Measurements from ENCODE around the gene ARHGAP8.

Gene ARHGAP8

GRCh38 chr22:44822534-44822933 lies 70.2 kb downstream of the ARHGAP8 start:
- Histone ChIP-seq H3K4me3 (replicated peaks; ENCODE audit: insufficient read depth, low read length) (no peak overlapping the region), H3K27me3 (ENCODE audit: insufficient read depth, poor library complexity, severe bottlenecking) (no peaks in the 10 kb centered on the region), H3K27ac (replicated peaks) (no peak overlapping the region)
- TF ChIP-seq CTCF (IDR thresholded peaks at IDR 0.05; ENCODE audit: insufficient read depth, low read length), result no peak
- no peak for TF ChIP-seq SPI1 (IDR thresholded peaks at IDR 0.05; ENCODE audit: borderline replicate concordance, low read depth)
- TF ChIP-seq GABPA (IDR thresholded peaks at IDR 0.05; ENCODE audit: low read depth), result no peak
- no peak for TF ChIP-seq POLR2AphosphoS5 (IDR thresholded peaks at IDR 0.05; ENCODE audit: low read depth)
- no peak for TF ChIP-seq REST (IDR thresholded peaks at IDR 0.05; ENCODE audit: insufficient replicate concordance, low read depth)
- DNase-seq (ENCODE audit: low read depth in 1 of 2, low spot score in 1 of 2), result no peak

- TF ChIP-seq POLR2AphosphoS5 (IDR thresholded peaks at IDR 0.05; ENCODE audit: low read depth), result no peak
- no peak for TF ChIP-seq REST (IDR thresholded peaks at IDR 0.05; ENCODE audit: insufficient replicate concordance, low read depth)
- no peak for TF ChIP-seq SPI1 (IDR thresholded peaks at IDR 0.05; ENCODE audit: borderline replicate concordance, low read depth)
- TF ChIP-seq GABPA (IDR thresholded peaks at IDR 0.05; ENCODE audit: low read depth), result no peak
- TF ChIP-seq CTCF (IDR thresholded peaks at IDR 0.05; ENCODE audit: insufficient read depth, low read length), result no peak
- no peak overlapping the region for H3K4me3 ChIP-seq (replicated peaks; ENCODE audit: insufficient read depth, low read length)
- H3K27ac ChIP-seq (replicated peaks), result no peak overlapping the region
- no peak for DNase-seq (ENCODE audit: low read depth in 1 of 2, low spot score in 1 of 2)
- H3K27me3 ChIP-seq (ENCODE audit: insufficient read depth, poor library complexity, severe bottlenecking), result no peaks in the 10 kb centered on the region
Measured at GRCh38 chr22:44823396-44823795, 71.0 kb downstream of the ARHGAP8 start.

- Histone ChIP-seq H3K4me3 (replicated peaks; ENCODE audit: insufficient read depth, low read length) (no peak overlapping the region), H3K27me3 (ENCODE audit: insufficient read depth, poor library complexity, severe bottlenecking) (no peaks in the 10 kb centered on the region), H3K27ac (replicated peaks) (no peak overlapping the region)
- TF ChIP-seq SPI1 (IDR thresholded peaks at IDR 0.05; ENCODE audit: borderline replicate concordance, low read depth) (no peak), CTCF (IDR thresholded peaks at IDR 0.05; ENCODE audit: insufficient read depth, low read length) (no peak), POLR2AphosphoS5 (IDR thresholded peaks at IDR 0.05; ENCODE audit: low read depth) (no peak), GABPA (IDR thresholded peaks at IDR 0.05; ENCODE audit: low read depth) (no peak), REST (IDR thresholded peaks at IDR 0.05; ENCODE audit: insufficient replicate concordance, low read depth) (no peak)
- DNase-seq (ENCODE audit: low read depth in 1 of 2, low spot score in 1 of 2), result no peak
Measured at GRCh38 chr22:44823806-44824205, 71.4 kb downstream of the ARHGAP8 start.

Measured in HL-60 (cell line).